DOHH2 (cell line): ENCODE results near the gene CPSF4L.

ENCODE experiments used
- H3F3A ChIP-seq: fragments of 200-600 bp; sonication (generic), shearing (Covaris generic); 2 replicates; pipeline ENCODE4 v1.6.0; 2016; ENCODE audit warnings: antibody characterized with exemption, mild to moderate bottlenecking; ENCODE audit not compliant: control insufficient read depth, insufficient read depth
- H3K27ac ChIP-seq: fragments of 200-600 bp; sonication (generic); 2 replicates; pipeline ENCODE4 v1.5.1; 2014; ENCODE audit warnings: low read depth, mild to moderate bottlenecking, low read length, moderate library complexity
- H3K27me3 ChIP-seq: fragments of 200-600 bp; sonication (generic); 2 replicates; pipeline ENCODE4 v1.6.1; 2014; ENCODE audit warnings: mild to moderate bottlenecking, low read length, mixed read lengths; ENCODE audit not compliant: control insufficient read depth
- H3K36me3 ChIP-seq: fragments of 200-600 bp; sonication (generic); 2 replicates; pipeline ENCODE4 v1.6.1; 2014; ENCODE audit warnings: mild to moderate bottlenecking, low read length, moderate library complexity, mixed read lengths; ENCODE audit not compliant: control insufficient read depth
- H3K4me1 ChIP-seq: fragments of 200-600 bp; sonication (generic); 2 replicates; pipeline ENCODE4 v1.6.1; 2014; ENCODE audit warnings: mild to moderate bottlenecking, low read length, mixed read lengths; ENCODE audit not compliant: control insufficient read depth
- H3K4me2 ChIP-seq: fragments of 200-600 bp; sonication (generic); 2 replicates; pipeline ENCODE4 v1.6.0; 2014; ENCODE audit warnings: mild to moderate bottlenecking, low read length, moderate library complexity
- H3K4me3 ChIP-seq: fragments of 200-600 bp; sonication (generic); 2 replicates; pipeline ENCODE4 v1.5.1; 2014; ENCODE audit warnings: mild to moderate bottlenecking, low read length, mixed read lengths
- H3K79me2 ChIP-seq: fragments of 200-600 bp; sonication (generic); 2 replicates; pipeline ENCODE4 v1.6.1; 2014; ENCODE audit warnings: mild to moderate bottlenecking, low read length, mixed read lengths; ENCODE audit not compliant: control insufficient read depth
- H3K9me2 ChIP-seq: fragments of 200-600 bp; sonication (generic); replicated peaks from 2 replicates; pipeline ENCODE4 v1.6.1; 2014; ENCODE audit warnings: mild to moderate bottlenecking, low read length, mixed read lengths; ENCODE audit not compliant: control insufficient read depth
- H3K9me3 ChIP-seq: fragments of 200-600 bp; sonication (generic); 2 replicates; pipeline ENCODE4 v1.6.1; 2014; ENCODE audit warnings: antibody characterized with exemption, low read length, mixed read lengths; ENCODE audit not compliant: control insufficient read depth, insufficient read depth
- H4K20me1 ChIP-seq: fragments of 200-600 bp; sonication (generic); 2 replicates; pipeline ENCODE4 v1.6.0; 2014; ENCODE audit warnings: low read depth, mild to moderate bottlenecking, antibody characterized with exemption, low read length, moderate library complexity; ENCODE audit not compliant: control insufficient read depth, insufficient read depth
- CTCF ChIP-seq: fragments of 200-600 bp; sonication (generic); IDR thresholded peaks from one replicate; pipeline ENCODE4 v1.5.1; 2014; ENCODE audit warnings: antibody characterized with exemption, mild to moderate bottlenecking, low read depth, low read length; ENCODE audit not compliant: poor library complexity, severe bottlenecking
- EZH2phosphoT487 ChIP-seq: fragments of 200-600 bp; sonication (generic); IDR thresholded peaks from 2 replicates; pipeline ENCODE4 v1.6.1; 2017; ENCODE audit warnings: borderline replicate concordance, mild to moderate bottlenecking, antibody characterized with exemption, low read length, moderate library complexity, mixed read lengths

Gene CPSF4L

GRCh38 chr17:73247726-73248125, 14.0 kb downstream of the CPSF4L start:
- Histone ChIP-seq H3K9me3 (no peaks in the 10 kb centered on the region), H3F3A (0 out of 2 replicates have a peak, but pooled peaks cover 3% of the 10 kb centered on the region), H3K4me2 (no peak overlapping the region), H3K9me2 (no peaks in the 10 kb centered on the region), H3K36me3 (peaks cover 48% of the 10 kb centered on the region), H4K20me1 (peaks cover 3% of the 10 kb centered on the region; the same call in 1 of the 2 replicates), H3K27ac (no peak overlapping the region), H3K4me1 (no peaks in the 10 kb centered on the region), H3K27me3 (no peaks in the 10 kb centered on the region), H3K79me2 (no peaks in the 10 kb centered on the region), H3K4me3 (no peak overlapping the region)
- TF ChIP-seq EZH2phosphoT487 (no peak), CTCF (no peak)

GRCh38 chr17:73240561-73240960, 21.1 kb downstream of the CPSF4L start:
- Histone ChIP-seq H3K9me2 (no peaks in the 10 kb centered on the region), H3K27ac (no peak overlapping the region), H4K20me1 (no peaks in the 10 kb centered on the region), H3K4me1 (peaks cover 26% of the 10 kb centered on the region), H3K4me2 (no peak overlapping the region), H3K27me3 (no peaks in the 10 kb centered on the region), H3K9me3 (no peaks in the 10 kb centered on the region), H3K79me2 (peaks cover 53% of the 10 kb centered on the region), H3F3A (no peaks in the 10 kb centered on the region), H3K36me3 (peaks cover 85% of the 10 kb centered on the region), H3K4me3 (no peak overlapping the region)
- TF ChIP-seq EZH2phosphoT487: no peak
- no peak for TF ChIP-seq CTCF

- TF ChIP-seq EZH2phosphoT487: no peak
- TF ChIP-seq CTCF: no peak
- no peaks in the 10 kb centered on the region for H3K9me3 ChIP-seq
- H3K36me3 ChIP-seq: peaks cover 80% of the 10 kb centered on the region
- H4K20me1 ChIP-seq: 0 out of 2 replicates have a peak, but pooled peaks cover 4% of the 10 kb centered on the region
- H3K27ac ChIP-seq: no peak overlapping the region
- no peaks in the 10 kb centered on the region for H3K9me2 ChIP-seq
- H3F3A ChIP-seq: no peaks in the 10 kb centered on the region
- peak overlapping the region; percentile 35 for H3K4me2 ChIP-seq
- peak overlapping the region; percentile 0; the same call in 1 of the 2 replicates for H3K4me3 ChIP-seq
- H3K79me2 ChIP-seq: peaks cover 78% of the 10 kb centered on the region
- no peaks in the 10 kb centered on the region for H3K27me3 ChIP-seq
- H3K4me1 ChIP-seq: peaks cover 37% of the 10 kb centered on the region
Observed at GRCh38 chr17:73237714-73238113, 24.0 kb downstream of the CPSF4L start.
